ENCODE data around the gene ACSF2. TPM values are rescaled to one million over a fixed set of nuclear protein-coding genes. Genes with fewer than 3 reads are reported as not detected.

The ACSF2 gene
- total RNA-seq, 3 donors from 2014 or later (not counting 1 experiment from before 2014, with no cell fraction given): 24.2 to 40.6 (median 25.8) TPM

DNA sequence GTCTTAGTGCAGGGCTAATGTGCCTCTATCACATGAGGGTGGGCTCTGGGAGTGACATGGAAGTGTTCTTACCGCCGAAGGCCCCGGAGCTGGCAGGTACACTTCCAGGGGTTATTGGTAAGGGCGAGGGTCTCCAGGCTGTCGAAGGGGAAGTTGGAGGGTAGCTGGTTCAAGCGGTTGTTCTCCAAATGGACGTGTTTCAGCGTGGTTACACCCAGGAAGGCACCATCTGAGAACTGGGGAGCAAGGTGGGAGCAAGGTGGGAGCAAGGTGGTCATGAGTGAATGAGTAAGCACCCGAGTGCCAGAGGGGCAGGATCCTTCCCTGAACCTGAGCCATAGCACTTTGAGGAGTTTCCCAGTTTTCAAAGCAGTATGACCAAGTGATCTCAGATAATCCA is 39.6 kb downstream of the ACSF2 start:
- WGBS (ENCODE audit: insufficient coverage): 89% methylated on average over 9 of the region's 9 CpGs
- H3K27me3 Mint-ChIP-seq (ENCODE audit: low read depth in 2 of 2): peaks cover 11 to 13% of the 10 kb centered on the region in 2 donors
- DNase-seq (no peak), ATAC-seq (no peak)
- no peak overlapping the region for H3K27ac Mint-ChIP-seq
- H3K36me3 ChIP-seq (ENCODE audit: control insufficient read depth, insufficient read depth, low read length): no peaks in the 10 kb centered on the region
- no peaks in the 10 kb centered on the region for H3K9me3 Mint-ChIP-seq
- H3K9me3 ChIP-seq (ENCODE audit: control insufficient read depth, insufficient read depth, low read length): no peaks in the 10 kb centered on the region
- H3K4me1 ChIP-seq (ENCODE audit: control insufficient read depth, insufficient read depth, low read length): peaks cover 29% of the 10 kb centered on the region
- no peak for TF ChIP-seq CTCF (IDR thresholded peaks at IDR 0.05)
- peaks cover 11% of the 10 kb centered on the region for H3K27me3 ChIP-seq (ENCODE audit: control insufficient read depth, insufficient read depth, low read length)
- no peak overlapping the region for H3K27ac ChIP-seq (ENCODE audit: low read length)
- intact Hi-C loops (cut with micrococcal nuclease): no loop called here
- no peaks in the 10 kb centered on the region for H3K36me3 Mint-ChIP-seq
- H3K4me1 Mint-ChIP-seq: peaks cover 5 to 12% of the 10 kb centered on the region in 2 donors
- no peak overlapping the region for H3K4me3 ChIP-seq (ENCODE audit: low read length)
- H3K4me3 Mint-ChIP-seq: no peak overlapping the region

- intact Hi-C loops (cut with micrococcal nuclease): no loop called here
- Mint-ChIP-seq H3K27ac (no peak overlapping the region), H3K4me3 (no peak overlapping the region), H3K4me1 (peaks cover 5 to 12% of the 10 kb centered on the region in 2 donors), H3K27me3 (ENCODE audit: low read depth in 2 of 2) (peaks cover 13 to 14% of the 10 kb centered on the region in 2 donors), H3K36me3 (no peaks in the 10 kb centered on the region), H3K9me3 (no peaks in the 10 kb centered on the region)
- peaks cover 29% of the 10 kb centered on the region for H3K4me1 ChIP-seq (ENCODE audit: control insufficient read depth, insufficient read depth, low read length)
- H3K9me3 ChIP-seq (ENCODE audit: control insufficient read depth, insufficient read depth, low read length): no peaks in the 10 kb centered on the region
- no peak for TF ChIP-seq CTCF (IDR thresholded peaks at IDR 0.05)
- no peaks in the 10 kb centered on the region for H3K36me3 ChIP-seq (ENCODE audit: control insufficient read depth, insufficient read depth, low read length)
- no peak for DNase-seq
- H3K27me3 ChIP-seq (ENCODE audit: control insufficient read depth, insufficient read depth, low read length): peaks cover 11% of the 10 kb centered on the region
- no peak overlapping the region for H3K4me3 ChIP-seq (ENCODE audit: low read length)
- 66% methylated on average over 9 of the region's 9 CpGs for WGBS (ENCODE audit: insufficient coverage)
- ATAC-seq: no peak
- H3K27ac ChIP-seq (ENCODE audit: low read length): no peak overlapping the region
These were observed 40.5 kb downstream of the ACSF2 start for GRCh38 chr17:50466371-50467113.

DNA sequence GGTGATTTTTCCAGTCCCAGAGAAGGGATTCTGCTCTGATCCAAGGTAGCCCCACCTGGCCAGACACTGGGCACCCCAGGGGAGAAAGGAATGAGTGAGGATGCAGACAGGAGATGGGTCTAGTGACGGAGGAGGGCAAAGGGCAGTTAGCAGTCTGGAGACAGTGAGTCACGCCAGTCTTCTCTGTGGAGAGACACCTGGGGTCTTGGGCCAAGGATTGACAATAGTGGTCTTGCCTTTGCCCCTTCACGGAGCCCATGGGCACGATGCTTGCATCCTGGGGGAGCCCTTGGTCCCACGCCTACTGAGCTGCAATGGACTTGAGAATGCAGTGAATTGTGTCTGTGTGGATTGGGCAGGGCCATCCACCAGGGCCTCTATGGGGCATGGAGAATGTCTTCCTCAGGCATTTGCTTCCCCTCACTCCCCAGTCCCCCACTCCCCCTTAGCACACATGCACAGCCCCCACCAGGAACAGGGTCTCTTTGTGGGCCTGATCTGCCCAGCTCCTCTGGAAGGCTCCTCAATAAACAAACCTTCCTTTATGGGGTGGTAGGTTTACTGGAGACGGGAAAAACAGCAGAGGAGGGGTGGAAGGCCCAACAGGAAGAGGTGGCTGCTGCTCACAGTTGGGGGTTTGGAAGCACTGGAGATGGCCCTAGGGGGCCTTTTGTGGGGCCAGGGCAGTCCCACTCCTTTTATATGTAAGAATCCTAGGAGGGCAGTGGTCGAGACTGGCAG is 41.3 kb downstream of the ACSF2 start:
- Mint-ChIP-seq H3K4me3 (no peak overlapping the region), H3K36me3 (no peaks in the 10 kb centered on the region), H3K4me1 (peaks cover 5 to 12% of the 10 kb centered on the region in 2 donors), H3K27ac (no peak overlapping the region), H3K9me3 (no peaks in the 10 kb centered on the region), H3K27me3 (ENCODE audit: low read depth in 2 of 2) (peaks cover 13 to 14% of the 10 kb centered on the region in 2 donors)
- intact Hi-C loops (cut with micrococcal nuclease): no loop called here
- H3K36me3 ChIP-seq (ENCODE audit: control insufficient read depth, insufficient read depth, low read length): no peaks in the 10 kb centered on the region
- ATAC-seq: no peak
- TF ChIP-seq CTCF (IDR thresholded peaks at IDR 0.05): no peak
- 87% methylated on average over 7 of the region's 7 CpGs for WGBS (ENCODE audit: insufficient coverage)
- H3K4me3 ChIP-seq (ENCODE audit: low read length): no peak overlapping the region
- no peak overlapping the region for H3K27ac ChIP-seq (ENCODE audit: low read length)
- H3K4me1 ChIP-seq (ENCODE audit: control insufficient read depth, insufficient read depth, low read length): peaks cover 29% of the 10 kb centered on the region
- peaks cover 11% of the 10 kb centered on the region for H3K27me3 ChIP-seq (ENCODE audit: control insufficient read depth, insufficient read depth, low read length)
- no peak for DNase-seq
- H3K9me3 ChIP-seq (ENCODE audit: control insufficient read depth, insufficient read depth, low read length): no peaks in the 10 kb centered on the region

Measured in natural killer cell (primary cell).